GM12878 (cell line): ENCODE data around the gene SLC23A2. TPM values are rescaled to one million over a fixed set of nuclear protein-coding genes. Genes with fewer than 3 reads are reported as not detected.

ENCODE experiments used
- ATAC-seq: fragments of 200-7000 bp; cut with Tn5 transposase; 3 replicates; pipeline ENCODE4 v1.9.1; 2020; ENCODE audit warnings: mild to moderate bottlenecking, moderate library complexity
- BruUV-seq: library from RNA; stranded (reverse); fragments of 400-500 nt; replicated peaks from 2 replicates; lab custom pipeline; 2021; lab: Mats Ljungman, UMichigan
- CTCF ChIA-PET: fragments of 300-600 bp; sonication (Branson Sonifier 250); formaldehyde crosslinking; extraction: SDS; loops from one replicate; lab custom pipeline; 2021; ENCODE audit warnings: inconsistent platforms; lab: Yijun Ruan, JAX
- POLR2A ChIA-PET: fragments of 350-600 bp; formaldehyde crosslinking; extraction: SDS; loops from one replicate; lab custom pipeline; 2021; ENCODE audit warnings: inconsistent platforms; lab: Charles Lee
- RAD21 ChIA-PET: fragments of 300-600 bp; sonication (Branson Sonifier 250); formaldehyde crosslinking; loops from one replicate; lab custom pipeline; 2023; ENCODE audit warnings: antibody characterized with exemption; ENCODE audit not compliant: unreplicated experiment; lab: Charles Lee
- SMC1A ChIA-PET: fragments of 300-600 bp; sonication (Branson Sonifier 250); formaldehyde crosslinking; loops from one replicate; lab custom pipeline; 2023; ENCODE audit not compliant: unreplicated experiment, uncharacterized antibody; lab: Charles Lee
- DNase-seq: peaks from one replicate; pipeline ENCODE4 v3.0.0-alpha.2; 2011; ENCODE audit warnings: low read depth, low spot score
- FAIRE-seq: peaks from 3 replicates; lab custom pipeline; 2011; peaks lifted over from hg19 to GRCh38; lab: Jason Lieb, UNC
- H2AFZ ChIP-seq: 2 replicates; pipeline ENCODE4 v1.6.0; 2011; ENCODE audit warnings: low read depth, low read length, control low read depth; ENCODE audit not compliant: control insufficient read depth
- H3K27ac ChIP-seq: 2 replicates; pipeline ENCODE4 v1.5.1; 2011; ENCODE audit warnings: control low read depth; ENCODE audit not compliant: control insufficient read depth, insufficient read depth
- H3K27me3 ChIP-seq, 2 experiments: replicated peaks in 1 of 2; 2 replicates each; pipeline versions ENCODE4 v1.6.0 to v1.6.1; 2011; ENCODE audit warnings: low read length in 1 of 2; ENCODE audit not compliant: control insufficient read depth in 2 of 2, insufficient read depth in 2 of 2
- H3K36me3 ChIP-seq, 2 experiments: 2 replicates each; pipeline ENCODE4 v1.5.1; 2011; ENCODE audit warnings: low read length in 1 of 2; ENCODE audit not compliant: control insufficient read depth in 2 of 2, insufficient read depth in 2 of 2
- H3K4me1 ChIP-seq: 2 replicates; pipeline ENCODE4 v1.6.1; 2011; ENCODE audit warnings: mild to moderate bottlenecking, low read length, moderate library complexity, mixed read lengths; ENCODE audit not compliant: control insufficient read depth, insufficient read depth
- H3K4me2 ChIP-seq: 2 replicates; pipeline ENCODE4 v1.6.0; 2011; ENCODE audit warnings: control low read depth; ENCODE audit not compliant: control insufficient read depth, insufficient read depth
- H3K4me3 ChIP-seq: fragments of 200-600 bp; sonication (generic); 2 replicates; pipeline ENCODE4 v1.5.1; 2016
- H3K79me2 ChIP-seq: 2 replicates; pipeline ENCODE4 v1.6.0; 2011; ENCODE audit warnings: low read length; ENCODE audit not compliant: control insufficient read depth, insufficient read depth
- H3K9ac ChIP-seq: 2 replicates; pipeline ENCODE4 v1.8.0; 2011; ENCODE audit warnings: low read length, control low read depth, mixed read lengths; ENCODE audit not compliant: control insufficient read depth, insufficient read depth
- H3K9me3 ChIP-seq: replicated peaks from 3 replicates; pipeline ENCODE4 v1.5.1; 2011; ENCODE audit warnings: mild to moderate bottlenecking, low read length; ENCODE audit not compliant: control insufficient read depth, insufficient read depth
- H4K20me1 ChIP-seq: 2 replicates; pipeline ENCODE4 v1.6.0; 2011; ENCODE audit not compliant: control insufficient read depth, insufficient read depth
- BCLAF1 ChIP-seq: fragments of 450-650 bp; IDR thresholded peaks from 2 replicates; pipeline ENCODE4 v1.6.1; 2017; ENCODE audit warnings: antibody characterized with exemption, mild to moderate bottlenecking, moderate library complexity
- ESRRA ChIP-seq: IDR thresholded peaks from 2 replicates; pipeline ENCODE4 v1.6.1; 2012; ENCODE audit warnings: mild to moderate bottlenecking, low read length, improper control_type of control experiment
- HCFC1 ChIP-seq: fragments of 150-350 bp; IDR thresholded peaks from 2 replicates; pipeline ENCODE4 v1.6.1; 2014; ENCODE audit warnings: low read length
- HDAC2 ChIP-seq: fragments of 200-600 bp; sonication (generic); IDR thresholded peaks from 2 replicates; pipeline ENCODE4 v1.6.1; 2017
- IKZF1 ChIP-seq: fragments of 450-650 bp; conservative IDR thresholded peaks from 2 replicates; pipeline ENCODE4 v1.6.1; 2017; ENCODE audit warnings: antibody characterized with exemption, mild to moderate bottlenecking
- IRF5 ChIP-seq: fragments of 450-650 bp; IDR thresholded peaks from 2 replicates; pipeline ENCODE4 v1.6.1; 2017; ENCODE audit warnings: borderline replicate concordance
- KLF5 ChIP-seq: fragments of 450-650 bp; IDR thresholded peaks from 2 replicates; pipeline ENCODE4 v1.6.1; 2014; ENCODE audit warnings: mild to moderate bottlenecking; ENCODE audit not compliant: partially characterized antibody
- NRF1 ChIP-seq: conservative IDR thresholded peaks from 2 replicates; pipeline ENCODE4 v1.6.1; 2011; ENCODE audit warnings: mild to moderate bottlenecking, low read depth, low read length, improper control_type of control experiment
- SMAD5 ChIP-seq: IDR thresholded peaks from 2 replicates; pipeline ENCODE4 v1.6.1; 2016; ENCODE audit warnings: antibody characterized with exemption, low read depth
- WGBS: methylation state at CpG from one replicate; pipeline ENCODE4 v1.1.6; 2016; ENCODE audit warnings: low lambda C conversion rate; ENCODE audit not compliant: insufficient replicate concordance, insufficient coverage; ENCODE audit errors: missing lambda C conversion rate; 5-methylcytosine and 5-hydroxymethylcytosine counted together
- in situ Hi-C: fragments of 300-500 bp; cut with MboI; formaldehyde crosslinking; loops from 9 replicates; pipeline ENCODE4 v1.14.3; 2018; ENCODE audit warnings: mixed read lengths
- intact Hi-C: fragments of 100-400 bp; cut with micrococcal nuclease; formaldehyde crosslinking; loops from one replicate; pipeline ENCODE4 v1.14.2; 2022; ENCODE audit not compliant: unreplicated experiment
- polyA plus RNA-seq, 11 experiments: library from polyadenylated mRNA; depleted of rRNA in 4 of 11; unstranded in 6 of 11; stranded (reverse) in 5 of 11; fragments of >200 nt; fragmentation: Nextera tagmentation in 4 of 11; fragmentation: Illumina TruSeq in 1 of 11; extraction: Ambion mirVana in 4 of 11; extraction: Trizol in 1 of 11; gene quantifications; 1 replicate in 1 of 11; 2 replicates in 10 of 11; pipeline versions ENCODE4 v1.2.1 to v1.2.3, GENCODE V29; 2011 to 2016; ENCODE audit warnings: inconsistent platforms in 2 of 11, missing spikeins in 2 of 11, low read depth in 1 of 11
- total RNA-seq, 4 experiments: library from RNA; depleted of rRNA in 3 of 4; stranded (reverse); fragments of >200 nt in 3 of 4; fragmentation: Illumina TruSeq in 1 of 4; extraction: Trizol in 1 of 4; gene quantifications; 2 replicates each; pipeline versions ENCODE4 v1.2.1 to v1.2.3, GENCODE V29; 2013 to 2021

The SLC23A2 gene
- total and polyA plus RNA-seq, 10 of the 15 experiments (the other 5 are each of a cell fraction or from before 2014, with no cell fraction given), result 4.4 to 56.1 (median 35.5) TPM

GRCh38 chr20:4936392-4936850 is 64.9 kb downstream of the SLC23A2 start:
- intact Hi-C loops, result no loop called here
- Histone ChIP-seq H3K79me2 (no peaks in the 10 kb centered on the region), H3K4me1 (peaks cover 4% of the 10 kb centered on the region; the same call in 1 of the 2 replicates), H2AFZ (no peak overlapping the region), H3K9ac (no peak overlapping the region), H3K36me3 (peaks cover 0 to 1% of the 10 kb centered on the region in 2 experiments; a peak in 2 of 4 replicates), H3K27ac (no peak overlapping the region), H3K4me3 (no peak overlapping the region), H3K27me3 (no peaks in the 10 kb centered on the region), H3K4me2 (no peak overlapping the region), H3K9me3 (no peaks in the 10 kb centered on the region), H4K20me1 (peaks cover 3% of the 10 kb centered on the region; the same call in 1 of the 2 replicates)
- no TSS peak for BruUV-seq
- SMC1A ChIA-PET, result interaction anchor here (0.6 to 1.1 kb wide), 4 partner anchors 19 to 178 kb away, joined by 3 to 4 read pairs (median 4); no protein-coding TSS in a partner anchor
- RAD21 ChIA-PET, result interaction anchor here (0.6 to 1.1 kb wide), 2 partner anchors 20 to 30 kb away, joined by 3 read pairs; no protein-coding TSS in a partner anchor
- POLR2A ChIA-PET, result interaction anchor here (0.6 kb wide), 1 partner anchor 162 kb away, joined by 6 read pairs; no protein-coding TSS in a partner anchor
- in situ Hi-C loops, result no loop called here
- WGBS, result 94% methylated on average over 6 of the region's 6 CpGs
- FAIRE-seq, result no peak
- no peak for DNase-seq
- no peak for ATAC-seq
- no peak for TF ChIP-seq KLF5
- no peak for TF ChIP-seq ESRRA
- TF ChIP-seq HCFC1, result no peak
- TF ChIP-seq IRF5, result no peak
- TF ChIP-seq BCLAF1, result no peak
- TF ChIP-seq HDAC2, result no peak
- TF ChIP-seq NRF1, result no peak
- TF ChIP-seq IKZF1, result no peak
- TF ChIP-seq SMAD5, result no peak
- CTCF ChIA-PET, result interaction anchor here (0.6 to 1.4 kb wide), 5 partner anchors 10 to 244 kb away, joined by 3 to 5 read pairs (median 3); no protein-coding TSS in a partner anchor
